Measurements from ENCODE around the gene PITX3. TPM values are rescaled to one million over a fixed set of nuclear protein-coding genes. Genes with fewer than 3 reads are reported as not detected.

The PITX3 gene
- not detected in 2 replicates for total RNA-seq (2014; rRNA removed; shearing (Covaris generic))

- peak; percentile 84 for DNase-seq (ENCODE audit: low spot score)
Observed at GRCh38 chr10:102241444-102242117, at the start of gene PITX3. TSS of gene PITX3 (minus strand) at chr10:102241512. CDS start at chr10:102232080, 9,432 bp downstream.

- no peak for DNase-seq (ENCODE audit: low spot score)
Observed at GRCh38 chr10:102289840-102290239, 48.5 kb upstream of the PITX3 start.

- no peak for DNase-seq (ENCODE audit: low spot score)
Observed at GRCh38 chr10:102289356-102289755, 48.0 kb upstream of the PITX3 start.

- DNase-seq (ENCODE audit: low spot score): no peak
Observed at GRCh38 chr10:102287991-102288390, 46.7 kb upstream of the PITX3 start.

- no peak for DNase-seq (ENCODE audit: low spot score)
Observed at GRCh38 chr10:102287538-102287937, 46.2 kb upstream of the PITX3 start.

GRCh38 chr10:102286216-102286615 lies 44.9 kb upstream of the PITX3 start:
- DNase-seq (ENCODE audit: low spot score): no peak

GRCh38 chr10:102285133-102285532 lies 43.8 kb upstream of the PITX3 start:
- DNase-seq (ENCODE audit: low spot score): no peak

GRCh38 chr10:102284531-102284930 lies 43.2 kb upstream of the PITX3 start:
- no peak for DNase-seq (ENCODE audit: low spot score)

- no peak for DNase-seq (ENCODE audit: low spot score)
Observed at GRCh38 chr10:102283890-102284289, 42.6 kb upstream of the PITX3 start.

- no peak for DNase-seq (ENCODE audit: low spot score)
Observed at GRCh38 chr10:102283488-102283887, 42.2 kb upstream of the PITX3 start.

- DNase-seq (ENCODE audit: low spot score): no peak
Observed at GRCh38 chr10:102281102-102281487, 39.8 kb upstream of the PITX3 start.

GRCh38 chr10:102280397-102281101 lies 39.2 kb upstream of the PITX3 start:
- no peak for DNase-seq (ENCODE audit: low spot score)

GRCh38 chr10:102279104-102279503 lies 37.8 kb upstream of the PITX3 start:
- DNase-seq (ENCODE audit: low spot score): no peak

GRCh38 chr10:102275343-102275742 lies 34.0 kb upstream of the PITX3 start:
- no peak for DNase-seq (ENCODE audit: low spot score)

GRCh38 chr10:102274062-102274461 lies 32.8 kb upstream of the PITX3 start:
- no peak for DNase-seq (ENCODE audit: low spot score)

GRCh38 chr10:102269017-102269416 lies 27.7 kb upstream of the PITX3 start:
- no peak for DNase-seq (ENCODE audit: low spot score)

- no peak for DNase-seq (ENCODE audit: low spot score)
Observed at GRCh38 chr10:102268375-102268888, 27.1 kb upstream of the PITX3 start.

GRCh38 chr10:102267748-102268147 lies 26.4 kb upstream of the PITX3 start:
- DNase-seq (ENCODE audit: low spot score): no peak

- no peak for DNase-seq (ENCODE audit: low spot score)
Observed at GRCh38 chr10:102266670-102267069, 25.4 kb upstream of the PITX3 start.

GRCh38 chr10:102264371-102264770 lies 23.1 kb upstream of the PITX3 start:
- DNase-seq (ENCODE audit: low spot score): no peak

- DNase-seq (ENCODE audit: low spot score): no peak
Observed at GRCh38 chr10:102262744-102263370, 21.5 kb upstream of the PITX3 start.

GRCh38 chr10:102261842-102262241 lies 20.5 kb upstream of the PITX3 start:
- DNase-seq (ENCODE audit: low spot score): no peak

- DNase-seq (ENCODE audit: low spot score): no peak
Observed at GRCh38 chr10:102261196-102261595, 19.9 kb upstream of the PITX3 start.

Measured in HT-29 (cell line).